ENCODE measurements around the gene OPTC. TPM values are rescaled to one million over a fixed set of nuclear protein-coding genes. Genes with fewer than 3 reads are reported as not detected.

OPTC gene
- total RNA-seq, 2 experiments from 2014 or later, result not detected

DNA sequence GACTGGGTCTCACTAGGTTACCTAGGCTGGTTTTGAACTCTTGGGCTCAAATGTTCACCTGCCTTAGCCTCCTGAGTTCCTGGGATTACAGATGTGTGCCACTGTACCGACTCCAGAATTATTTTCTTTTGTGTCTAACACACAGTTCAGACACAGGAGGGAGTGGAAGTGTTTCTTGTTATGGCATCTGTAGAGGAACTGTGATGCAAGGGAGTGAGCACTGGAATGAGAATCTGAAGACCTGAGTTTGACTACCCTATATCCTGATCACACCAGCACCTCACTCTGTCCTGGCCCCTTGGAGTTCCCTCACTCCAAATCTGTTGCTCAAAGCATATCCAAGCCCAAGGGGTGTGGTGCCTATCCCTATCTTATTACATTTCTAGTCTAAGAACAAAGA lies 15.2 kb downstream of the OPTC start:
- intact Hi-C loops (cut with micrococcal nuclease), result loop anchor here (10.0 kb wide), 1 partner anchor 116 kb away; the partner anchor contains the start of gene ATP2B4

GRCh38 chr1:203511513-203511912 lies 17.6 kb downstream of the OPTC start:
- CTCF ChIA-PET, result interaction anchor here (0.6 to 1.3 kb wide), 2 partner anchors 24 to 241 kb away, joined by 3 to 5 read pairs; no protein-coding TSS in a partner anchor
- H3K9me3 Mint-ChIP-seq, result no peaks in the 10 kb centered on the region
- no peak for ATAC-seq

More for the DNA sequence above, 15.2 kb downstream of the OPTC start:
- H3K36me3 Mint-ChIP-seq (ENCODE audit: low read depth), result no peaks in the 10 kb centered on the region
- H3K9me3 Mint-ChIP-seq, result no peaks in the 10 kb centered on the region
- no peak overlapping the region for H3K4me3 Mint-ChIP-seq
- TF ChIP-seq CTCF (IDR thresholded peaks at IDR 0.05), result no peak
- ChIA-PET POLR2A (no interaction called here), CTCF (interaction anchor here (8.6 kb wide), 1 partner anchor 191 kb away, joined by 174 read pairs; no protein-coding TSS in a partner anchor)
- peaks cover 20% of the 10 kb centered on the region for H3K4me1 Mint-ChIP-seq (ENCODE audit: low read depth)
- ATAC-seq (no peak), DNase-seq (no peak)
- H3K27me3 Mint-ChIP-seq, result no peaks in the 10 kb centered on the region
- no peak overlapping the region for H3K27ac Mint-ChIP-seq

GRCh38 chr1:203511930-203512329 lies 18.0 kb downstream of the OPTC start:
- ChIA-PET CTCF (interaction anchor here (0.6 kb wide), 1 partner anchor 241 kb away, joined by 3 read pairs; no protein-coding TSS in a partner anchor), POLR2A (no interaction called here)
- Mint-ChIP-seq H3K27ac (no peak overlapping the region), H3K27me3 (no peaks in the 10 kb centered on the region), H3K36me3 (ENCODE audit: low read depth) (no peaks in the 10 kb centered on the region), H3K9me3 (no peaks in the 10 kb centered on the region), H3K4me3 (no peak overlapping the region), H3K4me1 (ENCODE audit: low read depth) (peaks cover 29% of the 10 kb centered on the region)
- DNase-seq, result no peak
- no peak for TF ChIP-seq CTCF (IDR thresholded peaks at IDR 0.05)
- intact Hi-C loops (cut with micrococcal nuclease), result no loop called here
- no peak for ATAC-seq

More at GRCh38 chr1:203511513-203511912, 17.6 kb downstream of the OPTC start:
- H3K27me3 Mint-ChIP-seq, result no peaks in the 10 kb centered on the region
- intact Hi-C loops (cut with micrococcal nuclease), result no loop called here
- H3K4me1 Mint-ChIP-seq (ENCODE audit: low read depth), result peaks cover 29% of the 10 kb centered on the region
- H3K36me3 Mint-ChIP-seq (ENCODE audit: low read depth), result no peaks in the 10 kb centered on the region
- no peak for TF ChIP-seq CTCF (IDR thresholded peaks at IDR 0.05)
- no peak for DNase-seq
- POLR2A ChIA-PET, result no interaction called here
- H3K4me3 Mint-ChIP-seq, result no peak overlapping the region
- no peak overlapping the region for H3K27ac Mint-ChIP-seq

DNA sequence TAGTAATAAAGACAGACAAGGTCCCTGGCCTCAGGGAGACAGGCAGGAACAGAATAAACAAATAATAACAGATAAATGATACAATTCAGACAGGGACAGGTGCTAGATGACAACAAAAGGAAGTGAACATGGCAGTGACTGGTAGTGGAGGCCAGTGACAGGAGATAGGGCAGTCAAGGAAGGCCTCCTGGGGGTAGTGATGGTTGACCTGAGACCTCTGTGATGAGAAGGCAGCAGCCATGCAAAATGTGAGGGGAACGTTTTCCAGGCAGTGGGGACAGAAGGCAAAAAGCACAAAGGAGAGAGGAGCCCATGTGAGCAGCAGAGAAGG lies 18.5 kb downstream of the OPTC start:
- POLR2A ChIA-PET, result no interaction called here
- Mint-ChIP-seq H3K4me3 (no peak overlapping the region), H3K27me3 (no peaks in the 10 kb centered on the region), H3K4me1 (ENCODE audit: low read depth) (peaks cover 29% of the 10 kb centered on the region), H3K27ac (peak overlapping the region; percentile 78), H3K9me3 (no peaks in the 10 kb centered on the region), H3K36me3 (ENCODE audit: low read depth) (no peaks in the 10 kb centered on the region)
- ATAC-seq, result no peak
- intact Hi-C loops (cut with micrococcal nuclease), result no loop called here
- no peak for TF ChIP-seq CTCF (IDR thresholded peaks at IDR 0.05)
- CTCF ChIA-PET, result interaction anchor here (1.0 to 2.6 kb wide), 2 partner anchors 8 to 189 kb away, joined by 4 to 15 read pairs; no protein-coding TSS in a partner anchor
- no peak for DNase-seq

GRCh38 chr1:203512848-203513584 lies 19.1 kb downstream of the OPTC start:
- intact Hi-C loops (cut with micrococcal nuclease), result no loop called here
- Mint-ChIP-seq H3K36me3 (ENCODE audit: low read depth) (no peaks in the 10 kb centered on the region), H3K27ac (peak overlapping the region; percentile 78), H3K4me3 (no peak overlapping the region), H3K27me3 (no peaks in the 10 kb centered on the region), H3K9me3 (no peaks in the 10 kb centered on the region), H3K4me1 (ENCODE audit: low read depth) (peaks cover 29% of the 10 kb centered on the region)
- ChIA-PET POLR2A (no interaction called here), CTCF (interaction anchor here (1.0 to 2.6 kb wide), 4 partner anchors 9 to 246 kb away, joined by 3 to 15 read pairs (median 4); no protein-coding TSS in a partner anchor)
- TF ChIP-seq CTCF (IDR thresholded peaks at IDR 0.05), result no peak
- DNase-seq, result peak; percentile 77
- ATAC-seq, result peak; percentile 89
